ENCODE results near the gene HCFC1R1. TPM values are rescaled to one million over a fixed set of nuclear protein-coding genes. Genes with fewer than 3 reads are reported as not detected.

HCFC1R1 gene
- total RNA-seq, 1 experiment from 2014 or later: 61.3 TPM

DNA sequence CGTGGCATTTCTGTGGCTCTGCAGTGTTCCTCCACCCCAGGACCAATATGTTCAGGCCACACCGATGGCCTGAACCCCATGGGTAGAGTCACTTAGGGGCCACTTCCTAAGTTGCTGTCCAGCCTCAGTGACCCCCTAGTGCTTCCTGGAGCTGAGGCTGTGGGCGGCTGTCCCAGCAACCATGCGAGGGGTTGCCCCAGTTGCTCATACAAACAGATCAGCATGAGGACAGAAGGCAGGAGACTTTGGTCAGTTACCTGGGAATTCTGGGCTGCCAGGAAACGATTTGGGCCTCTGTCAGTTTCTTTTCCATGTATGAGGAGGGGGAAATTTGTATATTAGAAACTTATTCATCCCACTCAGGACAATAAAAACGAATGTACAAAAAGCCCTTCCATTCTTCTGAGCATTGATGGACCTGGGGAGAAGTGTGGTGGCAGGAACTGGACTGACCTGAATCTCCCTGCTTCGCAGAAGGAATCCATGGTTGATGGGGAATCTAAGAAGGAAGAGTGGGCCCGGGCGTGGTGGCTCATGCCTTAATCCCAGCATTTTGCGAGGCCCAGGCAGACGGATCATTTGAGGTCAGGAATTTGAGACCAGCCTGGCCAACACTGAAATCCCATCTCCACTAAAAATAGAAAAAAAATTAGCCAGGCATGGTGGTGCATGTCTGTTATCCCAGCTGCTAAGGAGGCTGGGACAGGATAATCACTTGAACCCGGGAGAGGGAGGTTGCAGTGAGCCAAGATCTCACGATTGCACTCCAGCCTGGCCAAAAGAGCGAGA is 36.8 kb upstream of the HCFC1R1 start:
- H3T11ph ChIP-seq (ENCODE audit: low read length): no peak overlapping the region
- Mint-ChIP-seq H3K27ac (no peak overlapping the region), H3K9me3 (no peaks in the 10 kb centered on the region; a peak in 2 of 5 replicates), H3K27me3 (ENCODE audit: low read depth) (peaks cover 28% of the 10 kb centered on the region), H3K36me3 (ENCODE audit: insufficient read depth in 1 of 3, low read depth in 3 of 3) (peaks cover 0 to 5% (median 3%) of the 10 kb centered on the region in 3 experiments; a peak in 4 of 7 replicates), H3K4me3 (peak overlapping the region in 1 of 2 experiments; percentile 74; a peak in 3 of 5 replicates), H3K4me1 (peaks cover 31 to 36% of the 10 kb centered on the region in 2 experiments)
- no peak overlapping the region for H3K14ac ChIP-seq (ENCODE audit: insufficient read depth, low read length)
- H3K27ac ChIP-seq (ENCODE audit: insufficient read length, low read depth, low read length): no peak overlapping the region
- H2AFZ ChIP-seq (ENCODE audit: low read length): no peak overlapping the region
- H3K4me1 ChIP-seq (ENCODE audit: insufficient read depth, low read length): no peaks in the 10 kb centered on the region
- H2BK5ac ChIP-seq (ENCODE audit: insufficient read length, low read length): no peak overlapping the region
- H3K79me2 ChIP-seq (ENCODE audit: insufficient read depth, low read length): no peaks in the 10 kb centered on the region
- no peak for DNase-seq
- no peak overlapping the region for H4K91ac ChIP-seq (ENCODE audit: insufficient read length, low read depth, low read length)
- WGBS (ENCODE audit: extremely low coverage, insufficient read length, low lambda C conversion rate): no CpG with 5 or more reads among the region's 14 CpGs
- H3K23ac ChIP-seq (ENCODE audit: insufficient read length, low read depth, low read length): no peak overlapping the region
- no peaks in the 10 kb centered on the region for H3K27me3 ChIP-seq (ENCODE audit: insufficient read depth, low read length)
- no peak overlapping the region for H4K5ac ChIP-seq (ENCODE audit: insufficient read length, low read depth, low read length)
- no peak overlapping the region for H2BK20ac ChIP-seq (ENCODE audit: low read depth, low read length, poor library complexity, severe bottlenecking)
- H4K8ac ChIP-seq (replicated peaks; ENCODE audit: insufficient read length, low read depth, low read length): no peak overlapping the region
- H3K9ac ChIP-seq (ENCODE audit: extremely low read depth, insufficient read length, low read length): no peak overlapping the region
- H2BK120ac ChIP-seq (ENCODE audit: low read depth, low read length, poor library complexity, severe bottlenecking): no peak overlapping the region
- no peaks in the 10 kb centered on the region for H3K9me3 ChIP-seq (ENCODE audit: control insufficient read depth, low read depth, low read length)
- H4K20me1 ChIP-seq (ENCODE audit: control insufficient read depth, insufficient read depth, insufficient read length): no peaks in the 10 kb centered on the region
- no peak overlapping the region for H2AK5ac ChIP-seq (ENCODE audit: insufficient read length, low read length)
- no peaks in the 10 kb centered on the region for H3K79me1 ChIP-seq (ENCODE audit: insufficient read depth, low read depth, low read length, poor library complexity, severe bottlenecking)
- no peak overlapping the region for H3K56ac ChIP-seq (ENCODE audit: insufficient read length, low read depth, low read length)
- TF ChIP-seq, protein P1, sequence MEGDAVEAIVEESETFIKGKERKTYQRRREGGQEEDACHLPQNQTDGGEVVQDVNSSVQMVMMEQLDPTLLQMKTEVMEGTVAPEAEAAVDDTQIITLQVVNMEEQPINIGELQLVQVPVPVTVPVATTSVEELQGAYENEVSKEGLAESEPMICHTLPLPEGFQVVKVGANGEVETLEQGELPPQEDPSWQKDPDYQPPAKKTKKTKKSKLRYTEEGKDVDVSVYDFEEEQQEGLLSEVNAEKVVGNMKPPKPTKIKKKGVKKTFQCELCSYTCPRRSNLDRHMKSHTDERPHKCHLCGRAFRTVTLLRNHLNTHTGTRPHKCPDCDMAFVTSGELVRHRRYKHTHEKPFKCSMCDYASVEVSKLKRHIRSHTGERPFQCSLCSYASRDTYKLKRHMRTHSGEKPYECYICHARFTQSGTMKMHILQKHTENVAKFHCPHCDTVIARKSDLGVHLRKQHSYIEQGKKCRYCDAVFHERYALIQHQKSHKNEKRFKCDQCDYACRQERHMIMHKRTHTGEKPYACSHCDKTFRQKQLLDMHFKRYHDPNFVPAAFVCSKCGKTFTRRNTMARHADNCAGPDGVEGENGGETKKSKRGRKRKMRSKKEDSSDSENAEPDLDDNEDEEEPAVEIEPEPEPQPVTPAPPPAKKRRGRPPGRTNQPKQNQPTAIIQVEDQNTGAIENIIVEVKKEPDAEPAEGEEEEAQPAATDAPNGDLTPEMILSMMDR (conservative IDR thresholded peaks at IDR 0.05): no peak
- H3K23me2 ChIP-seq (ENCODE audit: insufficient read length, low read depth, low read length, poor library complexity, severe bottlenecking): peaks cover 14% of the 10 kb centered on the region
- no peak overlapping the region for H3K18ac ChIP-seq (ENCODE audit: insufficient read length, low read depth, low read length)
- no peak overlapping the region for H3K4ac ChIP-seq (ENCODE audit: low read depth, low read length)
- H3K4me2 ChIP-seq (ENCODE audit: insufficient read depth, insufficient read length, low read length): no peak overlapping the region
- H2BK15ac ChIP-seq (ENCODE audit: low read depth, low read length): no peak overlapping the region
- H2BK12ac ChIP-seq (ENCODE audit: insufficient read length, low read depth, low read length): no peak overlapping the region

All from H9 (cell line).